ENCODE data around the gene PPM1K.

The PPM1K gene

DNA sequence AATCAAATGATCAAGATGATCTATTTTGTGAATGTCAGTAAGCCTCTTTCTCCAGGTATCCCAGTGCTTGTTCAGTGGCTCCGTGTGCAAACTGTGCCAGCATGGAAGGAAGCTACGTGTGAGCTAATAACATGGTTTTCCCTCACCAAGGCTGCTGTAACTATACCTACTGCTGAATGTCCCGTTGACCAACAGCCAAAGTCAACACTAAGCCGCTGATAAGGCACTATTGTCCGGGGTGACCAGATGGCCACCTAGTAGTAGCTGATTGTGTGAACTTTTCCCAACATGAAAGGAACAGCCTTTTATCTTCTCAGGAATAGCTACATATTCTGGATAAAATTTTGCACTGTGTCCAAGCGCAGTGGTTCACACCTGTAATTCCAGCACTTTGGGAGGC, 68.0 kb downstream of the PPM1K start:
- no peak for DNase-seq

DNA sequence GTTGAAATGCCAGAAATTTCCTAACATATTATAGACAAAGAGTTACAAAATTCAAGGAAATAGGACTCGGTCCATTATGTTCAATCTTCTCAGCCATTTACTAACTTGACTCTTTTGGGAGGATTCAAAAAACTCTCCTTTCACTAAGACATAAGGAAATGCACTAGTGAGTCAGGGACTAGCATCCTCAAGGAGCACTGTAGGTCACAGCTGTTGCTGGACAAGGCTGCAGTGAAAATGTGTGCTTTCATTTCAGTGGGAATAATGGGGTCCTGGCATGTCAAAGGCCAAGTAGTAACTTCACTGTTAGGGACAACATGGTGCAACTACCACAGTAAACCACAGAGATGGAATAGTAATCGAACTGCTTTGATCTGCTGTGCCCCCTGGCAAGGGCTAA, 69.0 kb downstream of the PPM1K start:
- no peak for DNase-seq

DNA sequence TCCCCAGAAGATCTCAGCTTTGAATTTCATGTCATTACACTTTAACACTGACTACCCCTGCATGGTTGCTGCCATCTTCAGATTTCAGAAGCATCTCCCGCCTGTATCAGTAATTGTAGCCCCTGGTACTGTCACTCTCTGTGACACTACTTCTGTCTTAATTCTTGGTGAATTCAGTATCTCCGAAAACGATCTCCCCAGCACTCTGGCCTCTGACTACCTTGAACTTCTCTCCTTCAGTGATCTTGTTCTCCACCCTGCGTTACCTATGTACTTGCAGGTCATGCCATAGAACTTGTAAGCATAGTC, 72.2 kb downstream of the PPM1K start:
- no peak for DNase-seq

DNA sequence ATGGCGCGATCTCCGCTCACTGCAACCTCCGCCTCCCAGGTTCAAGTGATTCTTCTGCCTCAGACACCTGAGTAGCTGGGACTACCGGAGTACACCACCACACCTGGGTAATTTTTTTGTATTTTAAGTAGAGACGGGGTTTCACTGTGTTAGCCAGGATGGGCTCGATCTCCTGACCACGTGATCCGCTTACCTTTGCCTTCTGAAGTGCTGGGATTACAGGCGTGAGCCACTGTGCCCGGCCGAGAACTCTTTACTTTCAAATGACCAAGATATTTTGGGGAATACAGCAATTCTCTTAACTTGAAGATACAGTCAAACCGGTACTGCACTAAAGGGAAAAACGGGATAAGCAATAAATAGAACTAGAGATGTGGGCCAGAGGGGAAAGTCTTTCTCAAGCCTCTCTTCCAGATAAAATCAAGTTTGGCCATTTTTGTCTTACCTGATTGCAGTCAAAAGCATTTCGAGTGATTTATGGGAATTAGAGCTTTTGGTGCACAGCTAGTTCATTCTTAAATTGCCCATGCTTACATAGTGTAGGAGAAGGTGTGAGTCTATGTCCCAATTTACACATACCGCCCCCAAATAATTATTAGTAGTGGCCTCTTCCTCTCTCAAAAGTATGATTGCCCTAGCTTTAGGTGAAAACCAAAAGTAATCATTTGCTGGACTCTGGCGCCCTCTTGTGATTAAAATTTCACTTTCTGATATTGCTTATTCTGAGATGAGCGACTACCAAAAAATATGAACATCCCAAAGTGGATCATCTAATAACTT, 72.7 kb downstream of the PPM1K start:
- no peak for DNase-seq

DNA sequence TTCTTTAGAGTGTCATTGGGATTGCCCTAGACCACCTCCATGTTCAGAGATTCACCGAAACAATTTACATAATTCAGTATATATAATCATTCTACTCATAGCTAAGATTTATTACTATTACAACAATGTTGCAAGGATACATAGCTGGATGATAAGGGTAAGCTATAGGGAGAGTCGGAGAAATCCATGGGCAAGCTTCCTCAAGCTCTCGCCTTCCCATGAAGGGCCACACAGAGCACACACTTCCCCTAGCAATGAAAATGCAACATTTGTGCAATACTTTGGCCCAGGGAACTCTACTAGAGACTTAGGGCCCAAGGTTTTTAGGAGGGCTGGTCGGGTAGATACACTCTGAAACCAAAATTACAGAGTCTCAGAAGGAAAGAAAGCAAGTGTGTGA, 76.2 kb downstream of the PPM1K start:
- no peak for DNase-seq

Measured in stimulated activated naive CD4-positive, alpha-beta T cell treated with Interleukin-2 at 50 U/mL for 16 hours (primary cell).